HCT116 (cell line): ENCODE measurements around the gene SPG7. TPM values are rescaled to one million over a fixed set of nuclear protein-coding genes. Genes with fewer than 3 reads are reported as not detected.

ENCODE experiments used
- ATAC-seq: fragments of 200-7000 bp; cut with Tn5 transposase; 2 replicates; pipeline ENCODE4 v1.9.1; 2020; ENCODE audit warnings: mild to moderate bottlenecking, moderate library complexity
- BruUV-seq: library from RNA; stranded (reverse); fragments of 400-500 nt; replicated peaks from 2 replicates; lab custom pipeline; 2021; lab: Mats Ljungman, UMichigan
- CTCF ChIA-PET: fragments of 300-600 bp; sonication (Branson Sonifier 250); formaldehyde crosslinking; loops from one replicate; lab custom pipeline; 2021; ENCODE audit warnings: antibody characterized with exemption; lab: Charles Lee
- POLR2A ChIA-PET: fragments of 300-600, 350-600 bp; sonication (Branson Sonifier 250); formaldehyde crosslinking; loops from one replicate; lab custom pipeline; 2021; ENCODE audit warnings: antibody characterized with exemption; lab: Charles Lee
- RAD21 ChIA-PET, 2 experiments: fragments of 300-600 bp; sonication (Branson Sonifier 250); formaldehyde crosslinking; loops; one replicate each; lab custom pipeline; 2023; ENCODE audit warnings: low total read pairs in 2 of 2; ENCODE audit not compliant: uncharacterized antibody in 2 of 2, unreplicated experiment in 2 of 2, low non-redundant PET in 1 of 2; lab: Charles Lee
- DNase-seq: peaks from one replicate; pipeline ENCODE4 v3.0.0-alpha.2; 2010; ENCODE audit warnings: low read depth, low spot score
- H2AFZ ChIP-seq: fragments of 200-600 bp; shearing (Covaris generic), sonication (generic); 2 replicates; pipeline ENCODE4 v1.6.1; 2017; ENCODE audit warnings: low read depth, mixed run types, mixed read lengths, antibody characterized with exemption, low read length; ENCODE audit not compliant: poor library complexity, severe bottlenecking
- H3K27ac ChIP-seq: 2 replicates; pipeline ENCODE4 v1.5.1; 2012; ENCODE audit warnings: low read depth, low read length
- H3K27me3 ChIP-seq: fragments of 200-600 bp; sonication (generic); 2 replicates; pipeline ENCODE4 v1.6.1; 2016; ENCODE audit warnings: mixed run types, low read length, mixed read lengths; ENCODE audit not compliant: insufficient read depth
- H3K36me3 ChIP-seq, 2 experiments: fragments of 200-500 bp in 1 of 2; fragments of 200-600 bp in 1 of 2; sonication (Bioruptor generic) in 1 of 2; sonication (generic) in 1 of 2; 2 replicates each; pipeline versions ENCODE4 v1.5.1 to v1.6.1; 2014 to 2016; ENCODE audit warnings: low read length in 2 of 2, inconsistent platforms in 1 of 2, mixed read lengths in 1 of 2, mixed run types in 1 of 2; ENCODE audit not compliant: insufficient read depth in 2 of 2, control insufficient read depth in 1 of 2
- H3K4me1 ChIP-seq, 2 experiments: fragments of 200-600 bp in 1 of 2; sonication (generic) in 1 of 2; 2 replicates each; pipeline versions ENCODE4 v1.5.1 to v1.6.1; 2012 to 2017; ENCODE audit warnings: low read length in 2 of 2, inconsistent platforms in 1 of 2, mild to moderate bottlenecking in 1 of 2, mixed read lengths in 1 of 2, mixed run types in 1 of 2, moderate library complexity in 1 of 2; ENCODE audit not compliant: insufficient read depth in 2 of 2, control insufficient read depth in 1 of 2
- H3K4me2 ChIP-seq: fragments of 200-600 bp; sonication (generic); 2 replicates; pipeline ENCODE4 v1.6.1; 2017; ENCODE audit warnings: mixed run types, low read length, mixed read lengths
- H3K4me3 ChIP-seq, 2 experiments: fragments of 200-600 bp in 1 of 2; sonication (generic) in 1 of 2; replicated peaks in 1 of 2; 2 replicates each; pipeline ENCODE4 v1.5.1; 2011 to 2016; ENCODE audit warnings: low read length in 2 of 2, control low read depth in 1 of 2, low read depth in 1 of 2, mild to moderate bottlenecking in 1 of 2, mixed read lengths in 1 of 2, mixed run types in 1 of 2
- H3K79me2 ChIP-seq: fragments of 200-600 bp; sonication (generic); 2 replicates; pipeline ENCODE4 v1.6.1; 2017; ENCODE audit warnings: mild to moderate bottlenecking, mixed run types, low read length, moderate library complexity, mixed read lengths; ENCODE audit not compliant: insufficient read depth
- H3K9ac ChIP-seq: fragments of 200-600 bp; sonication (generic); 2 replicates; pipeline ENCODE4 v1.6.1; 2016; ENCODE audit warnings: low read length, mixed read lengths
- H3K9me2 ChIP-seq: fragments of 200-600 bp; sonication (generic), shearing (Covaris generic); 2 replicates; pipeline ENCODE4 v1.6.1; 2017; ENCODE audit warnings: mixed run types, mild to moderate bottlenecking, moderate library complexity; ENCODE audit not compliant: insufficient read depth
- H3K9me3 ChIP-seq, 2 experiments: fragments of 200-500 bp in 1 of 2; fragments of 200-600 bp in 1 of 2; sonication (Bioruptor generic) in 1 of 2; sonication (generic) in 1 of 2; 2 replicates each; pipeline ENCODE4 v1.6.1; 2014 to 2017; ENCODE audit warnings: low read length in 2 of 2, mixed read lengths in 2 of 2, inconsistent platforms in 1 of 2, low read depth in 1 of 2, mild to moderate bottlenecking in 1 of 2, mixed run types in 1 of 2, moderate library complexity in 1 of 2; ENCODE audit not compliant: control insufficient read depth in 1 of 2, insufficient read depth in 1 of 2
- H4K20me1 ChIP-seq: fragments of 200-600 bp; sonication (generic), shearing (Covaris generic); 2 replicates; pipeline ENCODE4 v1.6.1; 2017; ENCODE audit warnings: mixed run types, mild to moderate bottlenecking, moderate library complexity; ENCODE audit not compliant: insufficient read depth
- POLR2A ChIP-seq: IDR thresholded peaks from 2 replicates; pipeline ENCODE4 v1.7.0; 2011; ENCODE audit warnings: borderline replicate concordance; ENCODE audit not compliant: insufficient read depth, insufficient read length; ENCODE audit errors: extremely low read depth
- POLR2AphosphoS5 ChIP-seq: IDR thresholded peaks from 2 replicates; pipeline ENCODE4 v1.6.1; 2011; ENCODE audit warnings: mild to moderate bottlenecking, low read depth, low read length, moderate library complexity
- intact Hi-C: fragments of 100-400 bp; cut with micrococcal nuclease; formaldehyde crosslinking; loops from 2 replicates; pipeline ENCODE4 v1.10.0; 2022
- total RNA-seq: library from RNA; stranded (reverse); gene quantifications from one replicate; pipeline ENCODE4 v1.2.1, GENCODE V29; 2021; ENCODE audit not compliant: unreplicated experiment
- TF ChIP-seq, protein P1 (sequence below): IDR thresholded peaks from 2 replicates; pipeline ENCODE4 v1.6.1; 2011; ENCODE audit warnings: mild to moderate bottlenecking, low read length, moderate library complexity; ENCODE audit not compliant: insufficient replicate concordance; ENCODE audit errors: extremely low read depth

Gene SPG7
- total RNA-seq, 1 experiment from 2014 or later: 116 TPM

DNA sequence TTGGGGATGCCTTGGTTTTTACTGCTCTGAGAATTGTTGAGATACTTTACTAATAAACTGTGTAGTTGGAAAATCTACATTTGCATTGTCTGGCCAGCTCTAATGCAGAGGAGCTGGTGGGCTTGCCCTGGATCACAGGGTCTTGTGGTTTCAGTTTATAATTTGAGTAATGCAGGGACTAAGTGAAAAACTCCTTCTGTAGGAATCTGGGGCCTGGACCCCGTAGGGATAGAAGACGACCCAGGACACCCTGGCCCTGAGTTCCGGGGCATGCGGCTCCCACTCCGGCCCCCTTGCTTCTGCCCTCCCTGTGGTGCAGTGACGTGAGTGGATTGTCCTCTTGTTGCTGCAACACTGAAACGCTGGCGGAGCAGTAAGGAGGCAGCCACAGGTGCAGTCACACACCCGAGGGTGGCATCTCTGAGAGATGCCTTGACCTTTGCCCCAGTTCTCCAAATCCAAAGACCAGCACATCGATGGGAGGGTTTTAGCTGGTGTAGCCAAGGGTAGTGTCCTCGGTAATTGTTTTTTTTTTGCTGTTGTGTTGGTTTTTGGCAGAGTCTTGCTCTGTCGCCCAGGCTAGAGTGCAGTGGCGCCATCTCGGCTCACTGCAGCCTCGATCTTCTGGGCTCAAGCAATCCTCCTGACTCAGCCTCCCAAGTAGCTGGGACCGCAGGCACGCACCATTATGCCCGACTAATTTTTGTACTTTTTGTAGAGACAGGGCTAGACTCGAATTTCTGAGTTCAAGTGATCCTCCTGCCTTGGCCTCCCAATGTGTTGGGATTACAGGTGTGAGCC, 49.7 kb downstream of the SPG7 start:
- no peaks in the 10 kb centered on the region for H3K27me3 ChIP-seq
- H3K79me2 ChIP-seq: peaks cover 32% of the 10 kb centered on the region
- intact Hi-C loops: loop anchor here (1.0 to 5.0 kb wide), 4 partner anchors 51 to 317 kb away; partner anchors contain the start of genes ANKRD11 and SPG7
- DNase-seq (no peak), ATAC-seq (no peak)
- H3K9ac ChIP-seq: peak overlapping the region; percentile 3; the same call in 1 of the 2 replicates
- H3K27ac ChIP-seq: peak overlapping the region; percentile 96
- peaks cover 20 to 28% of the 10 kb centered on the region in 2 experiments for H3K36me3 ChIP-seq
- no TSS peak for BruUV-seq
- H3K4me2 ChIP-seq: peak overlapping the region; percentile 22
- peaks cover 25 to 41% of the 10 kb centered on the region in 2 experiments for H3K4me1 ChIP-seq
- CTCF ChIA-PET: interaction anchor here (0.7 to 2.2 kb wide), 3 partner anchors 8 to 205 kb away, joined by 3 to 11 read pairs (median 6); no protein-coding TSS in a partner anchor
- H3K9me2 ChIP-seq: no peaks in the 10 kb centered on the region
- POLR2A ChIA-PET: interaction anchor here (1.0 to 1.4 kb wide), 2 partner anchors 99 to 228 kb away, joined by 3 to 5 read pairs; partner anchors contain the start of genes CHMP1A and SPATA33
- H3K4me3 ChIP-seq: no peak overlapping the region
- TF ChIP-seq, protein P1, sequence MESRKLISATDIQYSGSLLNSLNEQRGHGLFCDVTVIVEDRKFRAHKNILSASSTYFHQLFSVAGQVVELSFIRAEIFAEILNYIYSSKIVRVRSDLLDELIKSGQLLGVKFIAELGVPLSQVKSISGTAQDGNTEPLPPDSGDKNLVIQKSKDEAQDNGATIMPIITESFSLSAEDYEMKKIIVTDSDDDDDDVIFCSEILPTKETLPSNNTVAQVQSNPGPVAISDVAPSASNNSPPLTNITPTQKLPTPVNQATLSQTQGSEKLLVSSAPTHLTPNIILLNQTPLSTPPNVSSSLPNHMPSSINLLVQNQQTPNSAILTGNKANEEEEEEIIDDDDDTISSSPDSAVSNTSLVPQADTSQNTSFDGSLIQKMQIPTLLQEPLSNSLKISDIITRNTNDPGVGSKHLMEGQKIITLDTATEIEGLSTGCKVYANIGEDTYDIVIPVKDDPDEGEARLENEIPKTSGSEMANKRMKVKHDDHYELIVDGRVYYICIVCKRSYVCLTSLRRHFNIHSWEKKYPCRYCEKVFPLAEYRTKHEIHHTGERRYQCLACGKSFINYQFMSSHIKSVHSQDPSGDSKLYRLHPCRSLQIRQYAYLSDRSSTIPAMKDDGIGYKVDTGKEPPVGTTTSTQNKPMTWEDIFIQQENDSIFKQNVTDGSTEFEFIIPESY: no peak
- TF ChIP-seq POLR2A (no peak), POLR2AphosphoS5 (peak; percentile 11; the same call in 1 of the 2 replicates)
- RAD21 ChIA-PET: no interaction called here
- H3K9me3 ChIP-seq: no peaks in the 10 kb centered on the region
- no peak overlapping the region for H2AFZ ChIP-seq
- H4K20me1 ChIP-seq: peaks cover 16% of the 10 kb centered on the region; the same call in 1 of the 2 replicates
